HEK293 (cell line): ENCODE results near the gene CPT1C.

Experiments
- KLF8 ChIP-seq: fragments of 450-650 bp; formaldehyde crosslinking; IDR thresholded peaks from 2 replicates; pipeline ENCODE4 v1.5.1; 2016; ENCODE audit warnings: missing biosample characterization, missing genetic modification characterization
- OSR2 ChIP-seq: fragments of 450-650 bp; formaldehyde crosslinking; IDR thresholded peaks from 2 replicates; pipeline ENCODE4 v1.5.1; 2016; ENCODE audit warnings: missing biosample characterization, missing genetic modification characterization
- WT1 ChIP-seq: fragments of 450-650 bp; formaldehyde crosslinking; IDR thresholded peaks from 2 replicates; pipeline ENCODE4 v1.5.1; 2016; ENCODE audit warnings: missing biosample characterization, missing genetic modification characterization
- ZBTB21 ChIP-seq: fragments of 450-650 bp; formaldehyde crosslinking; IDR thresholded peaks from 2 replicates; pipeline ENCODE4 v1.5.1; 2017; ENCODE audit warnings: missing biosample characterization, missing genetic modification characterization
- ZNF138 ChIP-seq: fragments of 450-650 bp; formaldehyde crosslinking; IDR thresholded peaks from 2 replicates; pipeline ENCODE4 v1.5.1; 2016; ENCODE audit warnings: missing biosample characterization, missing genetic modification characterization, borderline replicate concordance
- ZNF146 ChIP-seq: fragments of 450-650 bp; formaldehyde crosslinking; IDR thresholded peaks from 2 replicates; pipeline ENCODE4 v1.5.1; 2016; ENCODE audit warnings: missing biosample characterization, missing genetic modification characterization
- ZNF175 ChIP-seq: fragments of 450-650 bp; formaldehyde crosslinking; IDR thresholded peaks from 2 replicates; pipeline ENCODE4 v1.5.1; 2016; ENCODE audit warnings: missing biosample characterization, missing genetic modification characterization
- ZNF19 ChIP-seq: fragments of 450-650 bp; formaldehyde crosslinking; IDR thresholded peaks from 2 replicates; pipeline ENCODE4; 2016; ENCODE audit warnings: missing biosample characterization, missing genetic modification characterization, low read depth
- ZNF214 ChIP-seq: fragments of 450-650 bp; formaldehyde crosslinking; IDR thresholded peaks from 2 replicates; pipeline ENCODE4 v1.5.1; 2017; ENCODE audit warnings: missing biosample characterization, mild to moderate bottlenecking, missing genetic modification characterization, borderline replicate concordance
- ZNF239 ChIP-seq: fragments of 450-650 bp; formaldehyde crosslinking; IDR thresholded peaks from 2 replicates; pipeline ENCODE4 v1.5.1; 2016; ENCODE audit warnings: missing biosample characterization, missing genetic modification characterization
- ZNF274 ChIP-seq, 2 experiments: fragments of 200-500 bp in 1 of 2; fragments of 450-650 bp in 1 of 2; sonication (Bioruptor generic) in 1 of 2; formaldehyde crosslinking in 1 of 2; IDR thresholded peaks; 2 replicates each; pipeline versions ENCODE4 v1.5.1 to v1.6.1; 2014 to 2016; ENCODE audit warnings: borderline replicate concordance in 1 of 2, inconsistent platforms in 1 of 2, low read length in 1 of 2, missing biosample characterization in 1 of 2, missing genetic modification characterization in 1 of 2
- ZNF514 ChIP-seq: fragments of 450-650 bp; formaldehyde crosslinking; IDR thresholded peaks from 2 replicates; pipeline ENCODE4 v1.5.1; 2016; ENCODE audit warnings: missing biosample characterization, missing genetic modification characterization
- ZNF529 ChIP-seq: fragments of 450-650 bp; formaldehyde crosslinking; IDR thresholded peaks from 2 replicates; pipeline ENCODE4 v1.5.1; 2017; ENCODE audit warnings: missing genetic modification characterization, missing biosample characterization; ENCODE audit not compliant: insufficient replicate concordance
- ZNF555 ChIP-seq: fragments of 450-650 bp; formaldehyde crosslinking; conservative IDR thresholded peaks from 2 replicates; pipeline ENCODE4 v1.5.1; 2017; ENCODE audit warnings: missing biosample characterization, mild to moderate bottlenecking, missing genetic modification characterization, inconsistent platforms
- ZNF600 ChIP-seq: fragments of 450-650 bp; formaldehyde crosslinking; IDR thresholded peaks from 2 replicates; pipeline ENCODE4 v1.5.1; 2016; ENCODE audit warnings: missing biosample characterization, missing genetic modification characterization
- ZNF610 ChIP-seq: fragments of 450-650 bp; formaldehyde crosslinking; IDR thresholded peaks from 2 replicates; pipeline ENCODE4 v1.5.1; 2016; ENCODE audit warnings: missing biosample characterization, missing genetic modification characterization, borderline replicate concordance
- ZNF623 ChIP-seq: fragments of 450-650 bp; formaldehyde crosslinking; IDR thresholded peaks from 2 replicates; pipeline ENCODE4 v1.5.1; 2016; ENCODE audit warnings: missing biosample characterization, missing genetic modification characterization
- ZNF624 ChIP-seq: fragments of 450-650 bp; formaldehyde crosslinking; IDR thresholded peaks from 2 replicates; pipeline ENCODE4 v1.5.1; 2017; ENCODE audit warnings: missing biosample characterization, missing genetic modification characterization
- ZNF629 ChIP-seq: fragments of 450-650 bp; formaldehyde crosslinking; IDR thresholded peaks from 2 replicates; pipeline ENCODE4 v1.5.1; 2017; ENCODE audit warnings: missing biosample characterization, missing genetic modification characterization
- ZNF664 ChIP-seq: fragments of 450-650 bp; formaldehyde crosslinking; IDR thresholded peaks from 2 replicates; pipeline ENCODE4 v1.5.1; 2016; ENCODE audit warnings: missing biosample characterization, missing genetic modification characterization
- ZSCAN16 ChIP-seq: fragments of 450-650 bp; formaldehyde crosslinking; IDR thresholded peaks from 2 replicates; pipeline ENCODE4 v1.5.1; 2016; ENCODE audit warnings: missing biosample characterization, missing genetic modification characterization
- ZSCAN30 ChIP-seq: fragments of 450-650 bp; IDR thresholded peaks from 2 replicates; pipeline ENCODE4 v1.5.1; 2018; ENCODE audit warnings: missing biosample characterization, mild to moderate bottlenecking, missing genetic modification characterization, moderate library complexity
- TF ChIP-seq, protein P1 (sequence below): fragments of 450-650 bp; formaldehyde crosslinking; IDR thresholded peaks from 2 replicates; pipeline ENCODE4 v1.5.1; 2016; ENCODE audit warnings: missing biosample characterization, missing genetic modification characterization
- TF ChIP-seq, protein P2 (sequence below): fragments of 450-650 bp; formaldehyde crosslinking; IDR thresholded peaks from 2 replicates; pipeline ENCODE4 v1.5.1; 2017; ENCODE audit warnings: missing biosample characterization, missing genetic modification characterization
- TF ChIP-seq, protein P3 (sequence below): fragments of 450-650 bp; formaldehyde crosslinking; IDR thresholded peaks from 2 replicates; pipeline ENCODE4 v1.5.1; 2016; ENCODE audit warnings: missing biosample characterization, missing genetic modification characterization
- TF ChIP-seq, protein P4 (sequence below): fragments of 450-650 bp; formaldehyde crosslinking; IDR thresholded peaks from 2 replicates; pipeline ENCODE4 v1.5.1; 2016; ENCODE audit warnings: missing biosample characterization, missing genetic modification characterization
- TF ChIP-seq, protein P5 (sequence below): fragments of 450-650 bp; formaldehyde crosslinking; optimal IDR thresholded peaks from 2 replicates; pipeline ENCODE3; 2016; ENCODE audit warnings: missing biosample characterization, mild to moderate bottlenecking, missing genetic modification characterization
- TF ChIP-seq, protein P6 (sequence below): fragments of 450-650 bp; formaldehyde crosslinking; IDR thresholded peaks from 2 replicates; pipeline ENCODE4 v1.5.1; 2016; ENCODE audit warnings: missing biosample characterization, missing genetic modification characterization

The CPT1C gene

DNA sequence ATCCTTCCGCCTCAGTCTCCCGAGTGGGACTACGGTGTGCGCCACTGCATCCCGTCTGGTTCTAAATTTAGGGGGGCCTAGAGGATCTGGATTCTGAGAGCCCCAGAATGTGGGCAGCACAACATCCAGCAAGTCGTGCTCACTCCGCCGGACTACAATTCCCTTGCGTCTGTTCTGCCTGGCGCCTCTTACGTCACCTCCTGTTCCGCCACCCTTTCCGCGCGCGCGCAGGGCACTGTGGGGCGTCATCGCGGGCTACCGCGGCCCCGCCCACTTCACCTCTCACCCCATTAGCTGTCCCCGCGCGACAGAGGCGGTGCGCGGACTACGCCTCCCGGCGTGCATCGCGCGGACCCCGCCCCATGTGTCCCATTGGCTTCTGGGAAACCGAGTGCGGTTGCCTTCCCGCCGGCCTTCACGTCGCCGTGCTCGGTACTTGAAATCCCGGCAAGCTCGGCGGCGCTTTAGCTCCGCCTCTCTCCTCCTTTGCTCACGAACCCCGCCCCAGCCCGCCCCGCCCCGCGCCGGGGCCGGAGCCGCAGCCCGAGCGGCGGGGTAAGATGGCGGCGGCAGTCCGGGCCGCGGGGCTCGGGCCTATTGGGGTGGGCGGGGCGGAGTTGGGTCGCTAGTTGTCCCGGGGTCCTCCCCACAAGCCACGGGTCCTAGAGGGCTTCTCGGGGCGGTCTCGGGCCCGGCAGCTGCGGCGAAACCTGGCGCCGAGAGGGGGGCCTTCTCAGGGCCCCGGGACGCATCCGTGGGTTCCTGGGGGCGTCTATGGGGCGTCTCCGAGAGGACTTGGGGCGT lies 49.0 kb upstream of the CPT1C start, which contains the start of gene SCAF1 (continued):
- TF ChIP-seq ZNF175 (tag by site-specific recombination) (no peak), WT1 (tag by site-specific recombination) (no peak), ZNF514 (no peak), ZNF555 (tag by site-specific recombination) (no peak), ZNF274 (IDR thresholded peaks at IDR 0.05; ENCODE audit: low read length) (no peak), ZNF274 (tag by site-specific recombination; IDR thresholded peaks at IDR 0.05; ENCODE audit: borderline replicate concordance) (no peak), ZNF610 (tag by site-specific recombination) (no peak), ZNF529 (no peak), ZNF214 (tag by site-specific recombination) (no peak), OSR2 (tag by site-specific recombination) (no peak), ZNF138 (tag by site-specific recombination) (no peak), ZNF664 (no peak), ZNF239 (tag by site-specific recombination) (no peak), ZNF629 (tag by site-specific recombination) (peak; percentile 96), ZNF600 (tag by site-specific recombination) (peak; percentile 76), ZNF623 (tag by site-specific recombination) (no peak), ZSCAN30 (tag by site-specific recombination) (peak; percentile 42; the same call in 1 of the 2 replicates), ZNF146 (tag by site-specific recombination) (no peak), ZSCAN16 (tag by site-specific recombination) (no peak), KLF8 (tag by site-specific recombination) (peak; percentile 100), ZBTB21 (tag by site-specific recombination) (peak; percentile 92), ZNF19 (tag by site-specific recombination) (no peak), ZNF624 (tag by site-specific recombination) (no peak)
- TF ChIP-seq, protein P1, sequence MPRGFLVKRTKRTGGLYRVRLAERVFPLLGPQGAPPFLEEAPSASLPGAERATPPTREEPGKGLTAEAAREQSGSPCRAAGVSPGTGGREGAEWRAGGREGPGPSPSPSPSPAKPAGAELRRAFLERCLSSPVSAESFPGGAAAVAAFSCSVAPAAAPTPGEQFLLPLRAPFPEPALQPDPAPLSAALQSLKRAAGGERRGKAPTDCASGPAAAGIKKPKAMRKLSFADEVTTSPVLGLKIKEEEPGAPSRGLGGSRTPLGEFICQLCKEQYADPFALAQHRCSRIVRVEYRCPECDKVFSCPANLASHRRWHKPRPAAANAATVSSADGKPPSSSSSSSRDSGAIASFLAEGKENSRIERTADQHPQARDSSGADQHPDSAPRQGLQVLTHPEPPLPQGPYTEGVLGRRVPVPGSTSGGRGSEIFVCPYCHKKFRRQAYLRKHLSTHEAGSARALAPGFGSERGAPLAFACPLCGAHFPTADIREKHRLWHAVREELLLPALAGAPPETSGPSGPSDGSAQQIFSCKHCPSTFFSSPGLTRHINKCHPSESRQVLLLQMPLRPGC (tag by site-specific recombination) = no peak
- TF ChIP-seq, protein P2, sequence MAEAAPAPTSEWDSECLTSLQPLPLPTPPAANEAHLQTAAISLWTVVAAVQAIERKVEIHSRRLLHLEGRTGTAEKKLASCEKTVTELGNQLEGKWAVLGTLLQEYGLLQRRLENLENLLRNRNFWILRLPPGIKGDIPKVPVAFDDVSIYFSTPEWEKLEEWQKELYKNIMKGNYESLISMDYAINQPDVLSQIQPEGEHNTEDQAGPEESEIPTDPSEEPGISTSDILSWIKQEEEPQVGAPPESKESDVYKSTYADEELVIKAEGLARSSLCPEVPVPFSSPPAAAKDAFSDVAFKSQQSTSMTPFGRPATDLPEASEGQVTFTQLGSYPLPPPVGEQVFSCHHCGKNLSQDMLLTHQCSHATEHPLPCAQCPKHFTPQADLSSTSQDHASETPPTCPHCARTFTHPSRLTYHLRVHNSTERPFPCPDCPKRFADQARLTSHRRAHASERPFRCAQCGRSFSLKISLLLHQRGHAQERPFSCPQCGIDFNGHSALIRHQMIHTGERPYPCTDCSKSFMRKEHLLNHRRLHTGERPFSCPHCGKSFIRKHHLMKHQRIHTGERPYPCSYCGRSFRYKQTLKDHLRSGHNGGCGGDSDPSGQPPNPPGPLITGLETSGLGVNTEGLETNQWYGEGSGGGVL (tag by site-specific recombination) = no peak
- TF ChIP-seq, protein P3, sequence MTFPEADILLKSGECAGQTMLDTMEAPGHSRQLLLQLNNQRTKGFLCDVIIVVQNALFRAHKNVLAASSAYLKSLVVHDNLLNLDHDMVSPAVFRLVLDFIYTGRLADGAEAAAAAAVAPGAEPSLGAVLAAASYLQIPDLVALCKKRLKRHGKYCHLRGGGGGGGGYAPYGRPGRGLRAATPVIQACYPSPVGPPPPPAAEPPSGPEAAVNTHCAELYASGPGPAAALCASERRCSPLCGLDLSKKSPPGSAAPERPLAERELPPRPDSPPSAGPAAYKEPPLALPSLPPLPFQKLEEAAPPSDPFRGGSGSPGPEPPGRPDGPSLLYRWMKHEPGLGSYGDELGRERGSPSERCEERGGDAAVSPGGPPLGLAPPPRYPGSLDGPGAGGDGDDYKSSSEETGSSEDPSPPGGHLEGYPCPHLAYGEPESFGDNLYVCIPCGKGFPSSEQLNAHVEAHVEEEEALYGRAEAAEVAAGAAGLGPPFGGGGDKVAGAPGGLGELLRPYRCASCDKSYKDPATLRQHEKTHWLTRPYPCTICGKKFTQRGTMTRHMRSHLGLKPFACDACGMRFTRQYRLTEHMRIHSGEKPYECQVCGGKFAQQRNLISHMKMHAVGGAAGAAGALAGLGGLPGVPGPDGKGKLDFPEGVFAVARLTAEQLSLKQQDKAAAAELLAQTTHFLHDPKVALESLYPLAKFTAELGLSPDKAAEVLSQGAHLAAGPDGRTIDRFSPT (tag by site-specific recombination) = no peak
- TF ChIP-seq, protein P4, sequence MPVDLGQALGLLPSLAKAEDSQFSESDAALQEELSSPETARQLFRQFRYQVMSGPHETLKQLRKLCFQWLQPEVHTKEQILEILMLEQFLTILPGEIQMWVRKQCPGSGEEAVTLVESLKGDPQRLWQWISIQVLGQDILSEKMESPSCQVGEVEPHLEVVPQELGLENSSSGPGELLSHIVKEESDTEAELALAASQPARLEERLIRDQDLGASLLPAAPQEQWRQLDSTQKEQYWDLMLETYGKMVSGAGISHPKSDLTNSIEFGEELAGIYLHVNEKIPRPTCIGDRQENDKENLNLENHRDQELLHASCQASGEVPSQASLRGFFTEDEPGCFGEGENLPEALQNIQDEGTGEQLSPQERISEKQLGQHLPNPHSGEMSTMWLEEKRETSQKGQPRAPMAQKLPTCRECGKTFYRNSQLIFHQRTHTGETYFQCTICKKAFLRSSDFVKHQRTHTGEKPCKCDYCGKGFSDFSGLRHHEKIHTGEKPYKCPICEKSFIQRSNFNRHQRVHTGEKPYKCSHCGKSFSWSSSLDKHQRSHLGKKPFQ = no peak
- TF ChIP-seq, protein P5, sequence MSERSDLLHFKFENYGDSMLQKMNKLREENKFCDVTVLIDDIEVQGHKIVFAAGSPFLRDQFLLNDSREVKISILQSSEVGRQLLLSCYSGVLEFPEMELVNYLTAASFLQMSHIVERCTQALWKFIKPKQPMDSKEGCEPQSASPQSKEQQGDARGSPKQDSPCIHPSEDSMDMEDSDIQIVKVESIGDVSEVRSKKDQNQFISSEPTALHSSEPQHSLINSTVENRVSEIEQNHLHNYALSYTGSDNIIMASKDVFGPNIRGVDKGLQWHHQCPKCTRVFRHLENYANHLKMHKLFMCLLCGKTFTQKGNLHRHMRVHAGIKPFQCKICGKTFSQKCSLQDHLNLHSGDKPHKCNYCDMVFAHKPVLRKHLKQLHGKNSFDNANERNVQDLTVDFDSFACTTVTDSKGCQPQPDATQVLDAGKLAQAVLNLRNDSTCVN (tag by site-specific recombination) = peak; percentile 94
- TF ChIP-seq, protein P6, sequence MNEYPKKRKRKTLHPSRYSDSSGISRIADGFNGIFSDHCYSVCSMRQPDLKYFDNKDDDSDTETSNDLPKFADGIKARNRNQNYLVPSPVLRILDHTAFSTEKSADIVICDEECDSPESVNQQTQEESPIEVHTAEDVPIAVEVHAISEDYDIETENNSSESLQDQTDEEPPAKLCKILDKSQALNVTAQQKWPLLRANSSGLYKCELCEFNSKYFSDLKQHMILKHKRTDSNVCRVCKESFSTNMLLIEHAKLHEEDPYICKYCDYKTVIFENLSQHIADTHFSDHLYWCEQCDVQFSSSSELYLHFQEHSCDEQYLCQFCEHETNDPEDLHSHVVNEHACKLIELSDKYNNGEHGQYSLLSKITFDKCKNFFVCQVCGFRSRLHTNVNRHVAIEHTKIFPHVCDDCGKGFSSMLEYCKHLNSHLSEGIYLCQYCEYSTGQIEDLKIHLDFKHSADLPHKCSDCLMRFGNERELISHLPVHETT (tag by site-specific recombination) = no peak
